Nucleus accumbens (tissue), 56 donors: Measurements from ENCODE around the gene AGAP4.
"Not testable (repeated sequence)": the region's sequence is repeated elsewhere in the genome, so short reads cannot be mapped to it uniquely, and the experiment has no call there.

Experiments used
- DNase-seq, 56 donors: peaks; one replicate each; lab custom pipeline; 2025; lab: John Stamatoyannopoulos, UW

Gene AGAP4

GRCh38 chr10:45794761-45795160, 52.5 kb downstream of the AGAP4 start:
- not testable (repeated sequence) for DNase-seq

- not testable (repeated sequence) for DNase-seq
Measured at GRCh38 chr10:45790694-45791426, 56.4 kb downstream of the AGAP4 start.

DNA sequence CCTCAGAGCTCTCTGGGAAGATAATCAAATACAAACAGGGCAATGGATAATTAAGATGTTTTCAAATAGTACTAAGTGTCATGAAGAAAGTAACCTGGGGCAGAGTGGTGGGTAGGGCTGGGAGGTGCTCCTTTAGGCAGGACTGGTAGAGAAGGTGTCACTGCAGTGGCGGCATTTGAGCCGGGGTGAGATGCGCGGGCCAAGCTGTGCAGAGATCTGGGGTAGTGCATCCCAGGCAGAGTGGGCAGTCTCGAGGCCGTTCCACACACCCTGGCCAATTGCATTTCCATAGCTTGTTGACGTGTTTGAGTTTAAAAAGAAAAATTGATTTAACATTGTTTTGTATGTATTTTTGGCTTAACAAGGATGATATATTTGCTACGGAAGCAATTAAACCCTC, 57.3 kb downstream of the AGAP4 start:
- DNase-seq: not testable (repeated sequence)

GRCh38 chr10:45787212-45787741, 60.0 kb downstream of the AGAP4 start:
- DNase-seq: not testable (repeated sequence)

GRCh38 chr10:45786217-45786616, 61.1 kb downstream of the AGAP4 start:
- DNase-seq: not testable (repeated sequence)
